HEK293 (cell line): ENCODE data around the gene CLCN2.

Experiments used
- CTCF ChIA-PET: fragments of 350-600 bp; formaldehyde crosslinking; extraction: SDS; loops from one replicate; lab custom pipeline; 2021; ENCODE audit warnings: antibody characterized with exemption; lab: Yijun Ruan, JAX
- POLR2A ChIA-PET: fragments of 300-600 bp; formaldehyde crosslinking; extraction: SDS; loops from one replicate; lab custom pipeline; 2020; ENCODE audit warnings: antibody characterized with exemption, inconsistent platforms; lab: Yijun Ruan, JAX
- H3K27ac ChIP-seq: fragments of 200-500 bp; sonication (Bioruptor generic); 2 replicates; pipeline ENCODE4 v1.5.1; 2014; ENCODE audit warnings: low read depth, low read length, control low read depth, inconsistent platforms; ENCODE audit errors: extremely low read depth
- H3K36me3 ChIP-seq, 2 experiments: fragments of 200-500 bp in 1 of 2; sonication (Bioruptor generic) in 1 of 2; 1 replicate in 1 of 2; 2 replicates in 1 of 2; pipeline ENCODE4 v1.5.1; 2014 to 2017; ENCODE audit warnings: inconsistent platforms in 2 of 2, low read length in 2 of 2; ENCODE audit not compliant: control insufficient read depth in 2 of 2, insufficient read depth in 1 of 2
- H3K4me1 ChIP-seq: fragments of 200-500 bp; sonication (Bioruptor generic); 2 replicates; pipeline ENCODE4 v1.5.1; 2014; ENCODE audit warnings: mild to moderate bottlenecking, low read length, inconsistent platforms; ENCODE audit not compliant: control insufficient read depth, insufficient read depth
- H3K4me3 ChIP-seq: 2 replicates; pipeline ENCODE4 v1.5.1; 2011; ENCODE audit warnings: low read depth, mild to moderate bottlenecking, control low read depth, low read length, moderate library complexity
- H3K9me3 ChIP-seq: fragments of 200-500 bp; sonication (Bioruptor generic); 2 replicates; pipeline ENCODE4 v1.5.1; 2014; ENCODE audit warnings: low read depth, low read length, inconsistent platforms; ENCODE audit not compliant: control insufficient read depth, insufficient read depth
- BCL11A ChIP-seq: fragments of 450-650 bp; formaldehyde crosslinking; IDR thresholded peaks from 2 replicates; pipeline ENCODE4 v1.5.1; 2016; ENCODE audit warnings: low read depth, missing biosample characterization, missing genetic modification characterization
- EGR2 ChIP-seq: fragments of 450-650 bp; formaldehyde crosslinking; IDR thresholded peaks from 2 replicates; pipeline ENCODE4 v1.5.1; 2016; ENCODE audit warnings: low read depth, missing biosample characterization, missing genetic modification characterization
- GLI4 ChIP-seq: fragments of 450-650 bp; formaldehyde crosslinking; IDR thresholded peaks from 2 replicates; pipeline ENCODE4 v1.5.1; 2016; ENCODE audit warnings: missing biosample characterization, missing genetic modification characterization
- ZBTB8A ChIP-seq: fragments of 450-650 bp; formaldehyde crosslinking; IDR thresholded peaks from 2 replicates; pipeline ENCODE4 v1.5.1; 2016; ENCODE audit warnings: missing biosample characterization, missing genetic modification characterization
- ZFHX2 ChIP-seq: fragments of 450-650 bp; formaldehyde crosslinking; conservative IDR thresholded peaks from 2 replicates; pipeline ENCODE4 v1.5.1; 2016; ENCODE audit warnings: missing biosample characterization, missing genetic modification characterization
- ZFP41 ChIP-seq: fragments of 450-650 bp; formaldehyde crosslinking; IDR thresholded peaks from 2 replicates; pipeline ENCODE4 v1.5.1; 2016; ENCODE audit warnings: missing biosample characterization, missing genetic modification characterization, borderline replicate concordance
- ZNF132 ChIP-seq: fragments of 450-650 bp; formaldehyde crosslinking; IDR thresholded peaks from 2 replicates; pipeline ENCODE4 v1.5.1; 2017; ENCODE audit warnings: missing biosample characterization, missing genetic modification characterization, borderline replicate concordance
- ZNF214 ChIP-seq: fragments of 450-650 bp; formaldehyde crosslinking; IDR thresholded peaks from 2 replicates; pipeline ENCODE4 v1.5.1; 2017; ENCODE audit warnings: missing biosample characterization, mild to moderate bottlenecking, missing genetic modification characterization, borderline replicate concordance
- ZNF221 ChIP-seq: fragments of 450-650 bp; formaldehyde crosslinking; IDR thresholded peaks from 2 replicates; pipeline ENCODE4 v1.5.1; 2017; ENCODE audit warnings: missing biosample characterization, missing genetic modification characterization, borderline replicate concordance
- ZNF335 ChIP-seq: fragments of 450-650 bp; formaldehyde crosslinking; conservative IDR thresholded peaks from 2 replicates; pipeline ENCODE4 v1.5.1; 2016; ENCODE audit warnings: missing biosample characterization, missing genetic modification characterization
- ZNF398 ChIP-seq: fragments of 450-650 bp; formaldehyde crosslinking; IDR thresholded peaks from 2 replicates; pipeline ENCODE4 v1.5.1; 2017; ENCODE audit warnings: missing biosample characterization, missing genetic modification characterization
- ZNF501 ChIP-seq: fragments of 450-650 bp; formaldehyde crosslinking; IDR thresholded peaks from 2 replicates; pipeline ENCODE4 v1.5.1; 2016; ENCODE audit warnings: missing biosample characterization, missing genetic modification characterization
- ZNF558 ChIP-seq: fragments of 450-650 bp; formaldehyde crosslinking; IDR thresholded peaks from 2 replicates; pipeline ENCODE4 v1.5.1; 2016; ENCODE audit warnings: missing biosample characterization, missing genetic modification characterization
- ZNF626 ChIP-seq: fragments of 450-650 bp; sonication (Bioruptor Pico); formaldehyde crosslinking; IDR thresholded peaks from 2 replicates; pipeline ENCODE4 v1.5.1; 2018; ENCODE audit warnings: missing biosample characterization, missing genetic modification characterization, inconsistent platforms
- ZNF629 ChIP-seq: fragments of 450-650 bp; formaldehyde crosslinking; IDR thresholded peaks from 2 replicates; pipeline ENCODE4 v1.5.1; 2017; ENCODE audit warnings: missing biosample characterization, missing genetic modification characterization
- ZNF707 ChIP-seq: fragments of 450-650 bp; formaldehyde crosslinking; IDR thresholded peaks from 2 replicates; pipeline ENCODE4 v1.5.1; 2016; ENCODE audit warnings: missing biosample characterization, missing genetic modification characterization
- ZNF76 ChIP-seq: fragments of 450-650 bp; formaldehyde crosslinking; IDR thresholded peaks from 2 replicates; pipeline ENCODE4; 2016; ENCODE audit warnings: low read depth, missing biosample characterization, missing genetic modification characterization, borderline replicate concordance
- ZNF776 ChIP-seq: fragments of 450-650 bp; formaldehyde crosslinking; IDR thresholded peaks from 2 replicates; pipeline ENCODE4 v1.5.0; 2017; ENCODE audit warnings: missing biosample characterization, missing genetic modification characterization, borderline replicate concordance
- ZNF777 ChIP-seq: fragments of 450-650 bp; formaldehyde crosslinking; IDR thresholded peaks from 2 replicates; pipeline ENCODE4 v1.5.1; 2017; ENCODE audit warnings: missing biosample characterization, missing genetic modification characterization, borderline replicate concordance
- ZSCAN30 ChIP-seq: fragments of 450-650 bp; IDR thresholded peaks from 2 replicates; pipeline ENCODE4 v1.5.1; 2018; ENCODE audit warnings: missing biosample characterization, mild to moderate bottlenecking, missing genetic modification characterization, moderate library complexity
- TF ChIP-seq, protein P1 (sequence below): fragments of 450-650 bp; formaldehyde crosslinking; IDR thresholded peaks from 2 replicates; pipeline ENCODE4 v1.5.1; 2016; ENCODE audit warnings: missing biosample characterization, missing genetic modification characterization, low read depth
- TF ChIP-seq, protein P2 (sequence below): fragments of 450-650 bp; formaldehyde crosslinking; IDR thresholded peaks from 2 replicates; pipeline ENCODE4 v1.5.1; 2016; ENCODE audit warnings: missing biosample characterization, missing genetic modification characterization
- TF ChIP-seq, protein P3 (sequence below): fragments of 450-650 bp; formaldehyde crosslinking; IDR thresholded peaks from 2 replicates; pipeline ENCODE4 v1.5.1; 2017; ENCODE audit warnings: missing biosample characterization, mild to moderate bottlenecking, missing genetic modification characterization, moderate library complexity

Gene CLCN2

DNA sequence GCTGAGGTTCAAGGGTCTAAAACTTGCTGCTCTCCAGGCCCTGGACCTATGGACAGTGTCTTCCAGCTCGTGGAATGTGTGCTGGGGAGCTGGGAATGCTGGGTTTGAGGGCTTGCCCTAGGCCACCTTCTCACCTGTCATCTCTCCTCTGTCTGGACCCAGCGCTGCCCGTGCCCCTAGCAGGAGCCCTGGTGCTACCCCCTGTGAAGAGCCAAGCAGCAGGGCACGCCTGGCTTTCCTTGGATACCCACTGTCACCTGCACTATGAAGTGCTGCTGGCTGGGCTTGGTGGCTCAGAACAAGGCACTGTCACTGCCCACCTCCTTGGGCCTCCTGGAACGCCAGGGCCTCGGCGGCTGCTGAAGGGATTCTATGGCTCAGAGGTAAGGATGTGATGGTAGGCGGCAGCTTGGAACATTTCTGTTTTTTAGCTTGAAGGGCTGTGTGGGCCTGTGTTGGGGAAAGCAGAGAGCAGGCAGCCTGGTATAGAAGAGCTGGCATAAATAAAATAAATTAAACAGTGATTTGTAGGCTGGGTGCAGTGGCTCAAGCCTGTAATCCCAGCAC is 23.5 kb upstream of the CLCN2 start:
- H3K36me3 ChIP-seq, result peaks cover 0 to 29% of the 10 kb centered on the region in 2 experiments; a peak in 1 of 3 replicates
- H3K9me3 ChIP-seq, result no peaks in the 10 kb centered on the region
- ChIA-PET POLR2A (interaction anchor here (0.8 to 1.3 kb wide), 2 partner anchors 10 to 12 kb away, joined by 3 read pairs; no protein-coding TSS in a partner anchor), CTCF (interaction anchor here (0.6 to 2.4 kb wide), 2 partner anchors 13 to 1212 kb away, joined by 4 to 8 read pairs; no protein-coding TSS in a partner anchor)
- TF ChIP-seq ZFP41 (tag by site-specific recombination), result no peak
- no peak for TF ChIP-seq ZNF398 (tag by site-specific recombination)
- no peak for TF ChIP-seq ZNF501
- no peak for TF ChIP-seq ZNF626
- TF ChIP-seq ZNF132 (tag by site-specific recombination), result no peak
- TF ChIP-seq, protein P1, sequence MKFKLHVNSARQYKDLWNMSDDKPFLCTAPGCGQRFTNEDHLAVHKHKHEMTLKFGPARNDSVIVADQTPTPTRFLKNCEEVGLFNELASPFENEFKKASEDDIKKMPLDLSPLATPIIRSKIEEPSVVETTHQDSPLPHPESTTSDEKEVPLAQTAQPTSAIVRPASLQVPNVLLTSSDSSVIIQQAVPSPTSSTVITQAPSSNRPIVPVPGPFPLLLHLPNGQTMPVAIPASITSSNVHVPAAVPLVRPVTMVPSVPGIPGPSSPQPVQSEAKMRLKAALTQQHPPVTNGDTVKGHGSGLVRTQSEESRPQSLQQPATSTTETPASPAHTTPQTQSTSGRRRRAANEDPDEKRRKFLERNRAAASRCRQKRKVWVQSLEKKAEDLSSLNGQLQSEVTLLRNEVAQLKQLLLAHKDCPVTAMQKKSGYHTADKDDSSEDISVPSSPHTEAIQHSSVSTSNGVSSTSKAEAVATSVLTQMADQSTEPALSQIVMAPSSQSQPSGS (tag by site-specific recombination), result no peak
- TF ChIP-seq ZBTB8A (tag by site-specific recombination), result no peak
- no peak for TF ChIP-seq ZNF221 (tag by site-specific recombination)
- TF ChIP-seq ZNF629 (tag by site-specific recombination), result no peak
- no peak for TF ChIP-seq ZNF776
- no peak for TF ChIP-seq BCL11A (tag by site-specific recombination)
- TF ChIP-seq, protein P2, sequence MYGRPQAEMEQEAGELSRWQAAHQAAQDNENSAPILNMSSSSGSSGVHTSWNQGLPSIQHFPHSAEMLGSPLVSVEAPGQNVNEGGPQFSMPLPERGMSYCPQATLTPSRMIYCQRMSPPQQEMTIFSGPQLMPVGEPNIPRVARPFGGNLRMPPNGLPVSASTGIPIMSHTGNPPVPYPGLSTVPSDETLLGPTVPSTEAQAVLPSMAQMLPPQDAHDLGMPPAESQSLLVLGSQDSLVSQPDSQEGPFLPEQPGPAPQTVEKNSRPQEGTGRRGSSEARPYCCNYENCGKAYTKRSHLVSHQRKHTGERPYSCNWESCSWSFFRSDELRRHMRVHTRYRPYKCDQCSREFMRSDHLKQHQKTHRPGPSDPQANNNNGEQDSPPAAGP (tag by site-specific recombination), result no peak
- no peak for TF ChIP-seq ZNF214 (tag by site-specific recombination)
- no peak for TF ChIP-seq GLI4 (tag by site-specific recombination)
- no peak for TF ChIP-seq ZSCAN30
- no peak for TF ChIP-seq ZNF558
- TF ChIP-seq ZNF335 (tag by site-specific recombination), result no peak
- no peak for TF ChIP-seq ZNF707
- no peak for TF ChIP-seq ZNF76 (tag by site-specific recombination)
- H3K4me3 ChIP-seq, result no peak overlapping the region
- no peaks in the 10 kb centered on the region for H3K4me1 ChIP-seq
- H3K27ac ChIP-seq, result no peak overlapping the region

GRCh38 chr3:184384342-184384741 is 22.9 kb upstream of the CLCN2 start:
- CTCF ChIA-PET, result interaction anchor here (2.4 kb wide), 1 partner anchor 13 kb away, joined by 8 read pairs; no protein-coding TSS in a partner anchor

More at GRCh38 chr3:184384342-184384741, 22.9 kb upstream of the CLCN2 start:
- Histone ChIP-seq H3K9me3 (no peaks in the 10 kb centered on the region), H3K36me3 (peaks cover 0 to 29% of the 10 kb centered on the region in 2 experiments; a peak in 1 of 3 replicates), H3K4me1 (no peaks in the 10 kb centered on the region), H3K27ac (no peak overlapping the region), H3K4me3 (no peak overlapping the region)
- POLR2A ChIA-PET, result interaction anchor here (0.8 to 1.3 kb wide), 2 partner anchors 9 to 12 kb away, joined by 3 read pairs; no protein-coding TSS in a partner anchor
- TF ChIP-seq EGR2 (tag by site-specific recombination), result peak; percentile 66
- TF ChIP-seq ZFHX2 (tag by site-specific recombination), result peak; percentile 53
- TF ChIP-seq, protein P3, sequence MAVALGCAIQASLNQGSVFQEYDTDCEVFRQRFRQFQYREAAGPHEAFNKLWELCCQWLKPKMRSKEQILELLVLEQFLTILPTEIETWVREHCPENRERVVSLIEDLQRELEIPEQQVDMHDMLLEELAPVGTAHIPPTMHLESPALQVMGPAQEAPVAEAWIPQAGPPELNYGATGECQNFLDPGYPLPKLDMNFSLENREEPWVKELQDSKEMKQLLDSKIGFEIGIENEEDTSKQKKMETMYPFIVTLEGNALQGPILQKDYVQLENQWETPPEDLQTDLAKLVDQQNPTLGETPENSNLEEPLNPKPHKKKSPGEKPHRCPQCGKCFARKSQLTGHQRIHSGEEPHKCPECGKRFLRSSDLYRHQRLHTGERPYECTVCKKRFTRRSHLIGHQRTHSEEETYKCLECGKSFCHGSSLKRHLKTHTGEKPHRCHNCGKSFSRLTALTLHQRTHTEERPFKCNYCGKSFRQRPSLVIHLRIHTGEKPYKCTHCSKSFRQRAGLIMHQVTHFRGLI, result no peak
- TF ChIP-seq ZNF777 (tag by site-specific recombination), result no peak
